GM18870 (cell line): ENCODE results near the gene SMC6.

ENCODE experiments used
- ATAC-seq: cut with Tn5 transposase; IDR thresholded peaks from one replicate; pipeline ENCODE4 v1.9.1; 2021; ENCODE audit warnings: moderate library complexity; ENCODE audit not compliant: unreplicated experiment

Gene SMC6

GRCh38 chr2:17753803-17754663 is at the start of gene SMC6, which contains the start of gene GEN1:
Gene SMC6 (minus strand): TSS chr2:17753810. CDS start chr2:17745946, 7,864 bp downstream.
Gene GEN1 (plus strand): TSS chr2:17754138. CDS start chr2:17759944, 5,806 bp downstream.
- peak; percentile 52 for ATAC-seq

GRCh38 chr2:17800693-17801458 is 47.3 kb upstream of the SMC6 start:
- ATAC-seq, result no peak

DNA sequence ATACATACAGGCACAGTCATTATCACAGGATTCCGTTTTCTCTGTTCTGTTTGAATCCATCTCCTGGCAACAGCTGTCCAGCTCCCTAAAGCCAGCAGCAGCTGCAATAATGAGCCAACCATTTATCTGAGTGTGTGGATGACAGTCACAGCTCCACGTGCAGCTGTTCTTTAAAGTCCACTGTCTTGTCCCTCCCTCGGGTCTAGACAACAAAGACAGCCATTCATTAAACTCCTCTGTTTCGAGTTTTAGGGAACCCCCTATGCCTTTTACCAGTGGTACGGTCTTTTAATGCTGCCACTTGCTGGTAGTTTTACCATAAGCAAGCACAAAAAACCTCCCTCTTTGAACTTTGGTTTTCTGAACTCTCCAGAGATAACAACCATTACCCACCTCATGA is 46.6 kb upstream of the SMC6 start:
- no peak for ATAC-seq

GRCh38 chr2:17799301-17800120 is 45.9 kb upstream of the SMC6 start:
- no peak for ATAC-seq

- ATAC-seq, result no peak
Observed at GRCh38 chr2:17798338-17798737, 44.7 kb upstream of the SMC6 start.

- no peak for ATAC-seq
Observed at GRCh38 chr2:17795309-17795708, 41.7 kb upstream of the SMC6 start.

GRCh38 chr2:17793803-17794354 is 40.3 kb upstream of the SMC6 start:
- ATAC-seq, result no peak

DNA sequence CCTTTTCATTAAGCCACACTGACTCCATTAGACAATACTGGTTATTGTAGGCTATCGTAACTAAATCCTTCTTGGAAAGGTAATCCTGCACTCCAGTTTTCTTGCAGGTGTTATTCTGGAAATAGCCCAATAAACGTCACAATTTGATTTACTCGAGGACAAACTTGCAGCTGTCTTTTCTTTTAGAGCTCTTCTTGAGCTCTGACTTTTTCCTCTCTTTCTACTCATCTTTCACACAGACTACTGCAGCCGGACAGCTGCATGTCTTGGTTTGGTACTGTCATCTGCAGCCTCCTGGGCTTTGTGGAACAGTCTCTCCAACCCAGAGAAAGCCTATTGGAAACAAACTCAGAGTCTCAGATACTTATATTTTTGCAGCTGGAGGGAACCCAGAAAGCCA is 39.7 kb upstream of the SMC6 start:
- no peak for ATAC-seq

GRCh38 chr2:17792515-17792914 is 38.9 kb upstream of the SMC6 start:
- ATAC-seq, result peak; percentile 60

DNA sequence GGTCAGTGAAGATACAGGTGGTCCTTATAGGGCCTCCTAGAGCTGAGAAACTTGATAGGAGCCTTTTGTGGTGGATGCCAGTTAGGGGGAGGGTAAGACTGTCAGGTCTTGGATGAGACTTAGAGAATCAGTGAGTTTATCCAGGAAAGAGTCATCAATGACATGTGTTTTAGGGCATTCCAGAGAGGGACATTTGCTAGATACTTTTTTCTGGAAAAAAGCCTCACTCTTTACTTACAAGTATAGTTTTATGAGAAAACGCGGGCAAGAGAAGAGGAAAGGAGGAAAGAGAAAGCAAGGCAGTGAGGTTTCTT is 38.2 kb upstream of the SMC6 start:
- ATAC-seq, result no peak

GRCh38 chr2:17791121-17791816 is 37.7 kb upstream of the SMC6 start:
- no peak for ATAC-seq

GRCh38 chr2:17790536-17790935 is 36.9 kb upstream of the SMC6 start:
- ATAC-seq, result no peak

GRCh38 chr2:17788773-17789172 is 35.2 kb upstream of the SMC6 start:
- no peak for ATAC-seq

GRCh38 chr2:17786727-17787126 is 33.1 kb upstream of the SMC6 start:
- no peak for ATAC-seq

- no peak for ATAC-seq
Observed at GRCh38 chr2:17781482-17781881, 27.9 kb upstream of the SMC6 start.

DNA sequence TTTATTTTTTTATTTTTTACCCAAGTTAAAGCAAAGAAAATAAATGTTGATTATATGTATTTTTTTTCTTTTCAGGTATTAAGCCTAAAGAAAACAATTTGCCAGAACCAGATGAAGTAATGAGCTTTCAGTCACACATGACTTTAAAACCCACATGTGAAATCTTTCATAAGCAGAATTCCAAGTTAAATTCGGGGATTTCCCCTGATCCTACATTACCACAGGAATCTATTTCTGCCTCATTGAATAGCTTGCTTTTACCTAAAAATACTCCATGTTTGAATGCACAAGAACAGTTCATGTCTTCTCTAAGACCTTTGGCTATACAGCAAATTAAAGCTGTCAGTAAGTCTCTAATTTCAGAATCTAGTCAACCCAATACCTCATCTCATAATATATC is 26.9 kb upstream of the SMC6 start:
- ATAC-seq, result no peak

DNA sequence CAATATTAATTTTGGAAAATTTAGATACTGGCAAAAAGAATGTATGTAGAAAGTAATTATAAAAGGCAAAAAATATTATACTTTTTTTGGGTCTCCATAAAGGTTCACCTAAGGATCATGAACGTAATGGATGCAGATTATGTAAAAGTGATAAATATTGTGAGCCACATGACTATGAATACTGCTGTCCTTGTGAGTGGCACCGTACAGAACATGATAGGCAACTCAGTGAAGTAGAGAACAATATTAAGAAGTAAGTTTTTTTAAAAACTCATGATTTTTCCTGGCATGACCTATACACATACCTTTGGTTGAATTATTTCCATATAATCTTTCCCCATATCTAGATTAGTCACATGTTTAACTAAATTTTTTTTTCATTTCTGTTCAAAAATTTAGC is 18.9 kb upstream of the SMC6 start:
- no peak for ATAC-seq

DNA sequence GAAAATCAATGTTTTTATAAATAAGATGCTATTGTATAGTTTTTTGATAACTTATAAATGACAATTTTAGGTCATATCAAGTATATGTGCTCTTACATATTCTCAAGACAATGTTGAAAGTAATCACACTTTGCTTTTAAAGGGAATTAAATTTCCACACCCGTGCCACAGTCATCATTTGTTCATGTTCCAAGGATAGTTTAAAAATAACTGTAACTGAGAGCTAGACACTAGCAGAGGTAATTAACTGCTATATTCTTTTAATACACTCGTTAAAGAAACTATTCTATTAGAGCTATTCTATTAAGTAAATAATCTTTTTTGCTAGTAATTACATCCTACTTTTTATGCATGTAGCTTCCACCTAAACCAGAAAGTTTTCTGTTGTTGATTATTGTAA is 18.3 kb upstream of the SMC6 start:
- ATAC-seq, result no peak

- no peak for ATAC-seq
Observed at GRCh38 chr2:17768894-17769293, 15.3 kb upstream of the SMC6 start.

GRCh38 chr2:17765398-17765797 is 11.8 kb upstream of the SMC6 start:
- ATAC-seq, result no peak
